Astrocyte (in vitro differentiated cells and primary cell): ENCODE measurements around the gene KATNA1. TPM values are rescaled to one million over a fixed set of nuclear protein-coding genes. Genes with fewer than 3 reads are reported as not detected.
A peak's percentile ranks its signal among the peaks of the same experiment; 100 is the strongest.

ENCODE experiments used
- DNase-seq: peaks from one replicate; pipeline ENCODE4 v3.0.0-alpha.2; 2010; ENCODE audit warnings: low read depth
- FAIRE-seq: peaks from 2 replicates; lab custom pipeline; 2011; peaks lifted over from hg19 to GRCh38; lab: Jason Lieb, UNC
- H2AFZ ChIP-seq: 2 replicates; pipeline ENCODE4 v1.6.0; 2012; ENCODE audit warnings: low read depth, low read length, inconsistent platforms
- H3K27ac ChIP-seq: 2 replicates; pipeline ENCODE4 v1.5.1; 2011; ENCODE audit warnings: low read depth, low read length, inconsistent platforms
- H3K27me3 ChIP-seq: 2 replicates; pipeline ENCODE4 v1.6.0; 2011; ENCODE audit warnings: low read length, inconsistent platforms; ENCODE audit not compliant: insufficient read depth
- H3K36me3 ChIP-seq: 2 replicates; pipeline ENCODE4 v1.5.1; 2011; ENCODE audit warnings: low read length, inconsistent platforms; ENCODE audit not compliant: insufficient read depth
- H3K4me1 ChIP-seq: 2 replicates; pipeline ENCODE4 v1.5.1; 2011; ENCODE audit warnings: low read length, inconsistent platforms; ENCODE audit not compliant: insufficient read depth
- H3K4me2 ChIP-seq: 2 replicates; pipeline ENCODE4 v1.6.0; 2012; ENCODE audit warnings: low read length, inconsistent platforms
- H3K4me3 ChIP-seq: 2 replicates; pipeline ENCODE4 v1.5.1; 2011; ENCODE audit warnings: low read depth, mild to moderate bottlenecking, low read length, inconsistent platforms; ENCODE audit not compliant: insufficient read depth
- H3K79me2 ChIP-seq: 2 replicates; pipeline ENCODE4 v1.6.0; 2012; ENCODE audit warnings: mild to moderate bottlenecking, low read length, inconsistent platforms; ENCODE audit not compliant: insufficient read depth
- H3K9ac ChIP-seq: 2 replicates; pipeline ENCODE4 v1.6.0; 2012; ENCODE audit warnings: mild to moderate bottlenecking, low read length, inconsistent platforms
- H3K9me3 ChIP-seq: 2 replicates; pipeline ENCODE4 v1.5.1; 2012; ENCODE audit warnings: low read depth, mild to moderate bottlenecking, low read length, inconsistent platforms; ENCODE audit not compliant: insufficient read depth
- H4K20me1 ChIP-seq: 2 replicates; pipeline ENCODE4 v1.6.0; 2012; ENCODE audit warnings: low read length, inconsistent platforms; ENCODE audit not compliant: insufficient read depth
- H3K27ac Mint-ChIP-seq: one replicate; pipeline ENCODE4 v1.8.0; 2021; ENCODE audit warnings: mild to moderate bottlenecking, mixed read lengths; ENCODE audit not compliant: unreplicated experiment
- H3K27me3 Mint-ChIP-seq: one replicate; pipeline ENCODE4 v1.8.0; 2021; ENCODE audit warnings: low read depth, mixed read lengths; ENCODE audit not compliant: unreplicated experiment
- H3K36me3 Mint-ChIP-seq: one replicate; pipeline ENCODE4 v1.8.0; 2021; ENCODE audit warnings: low read depth, mixed read lengths; ENCODE audit not compliant: unreplicated experiment
- H3K4me1 Mint-ChIP-seq: one replicate; pipeline ENCODE4 v1.8.0; 2021; ENCODE audit warnings: low read depth, mixed read lengths; ENCODE audit not compliant: unreplicated experiment
- H3K4me3 Mint-ChIP-seq: one replicate; pipeline ENCODE4 v1.8.0; 2021; ENCODE audit warnings: mild to moderate bottlenecking, moderate library complexity, mixed read lengths; ENCODE audit not compliant: unreplicated experiment
- H3K9me3 Mint-ChIP-seq: one replicate; pipeline ENCODE4 v1.8.0; 2021; ENCODE audit warnings: mild to moderate bottlenecking, mixed read lengths; ENCODE audit not compliant: unreplicated experiment
- CTCF ChIP-seq: IDR thresholded peaks from 2 replicates; pipeline ENCODE4 v1.5.1; 2011; ENCODE audit warnings: low read depth, mild to moderate bottlenecking, inconsistent platforms, low read length, moderate library complexity; ENCODE audit not compliant: insufficient read depth
- EZH2 ChIP-seq: IDR thresholded peaks from 2 replicates; pipeline ENCODE4 v1.6.1; 2012; ENCODE audit warnings: mild to moderate bottlenecking, low read length, inconsistent platforms; ENCODE audit not compliant: insufficient read depth
- total RNA-seq: library from RNA; stranded (reverse); gene quantifications from 2 replicates; pipeline ENCODE4 v1.2.1, GENCODE V29; 2021

Gene KATNA1
- total RNA-seq, 1 donor from 2014 or later = 14.3 TPM

GRCh38 chr6:149642829-149643580 lies 5.5 kb downstream of the KATNA1 start:
- Histone ChIP-seq H3K36me3 (no peaks in the 10 kb centered on the region), H3K4me2 (no peak overlapping the region), H3K4me1 (peaks cover 5% of the 10 kb centered on the region), H3K79me2 (peaks cover 56% of the 10 kb centered on the region), H4K20me1 (peaks cover 21% of the 10 kb centered on the region), H3K27ac (no peak overlapping the region), H3K9ac (no peak overlapping the region), H3K27me3 (no peaks in the 10 kb centered on the region), H2AFZ (no peak overlapping the region), H3K4me3 (no peak overlapping the region), H3K9me3 (no peaks in the 10 kb centered on the region)
- Mint-ChIP-seq H3K27me3 (no peaks in the 10 kb centered on the region), H3K27ac (no peak overlapping the region), H3K4me1 (peaks cover 2% of the 10 kb centered on the region), H3K4me3 (no peak overlapping the region), H3K9me3 (no peaks in the 10 kb centered on the region), H3K36me3 (peaks cover 2% of the 10 kb centered on the region)
- no peak for TF ChIP-seq CTCF
- TF ChIP-seq EZH2 = no peak
- no peak for FAIRE-seq
- DNase-seq = peak; percentile 22

- H3K4me2 ChIP-seq = no peak overlapping the region
- no peak overlapping the region for H2AFZ ChIP-seq
- no peaks in the 10 kb centered on the region for H3K4me1 Mint-ChIP-seq
- no peak for TF ChIP-seq EZH2
- TF ChIP-seq CTCF = no peak
- no peaks in the 10 kb centered on the region for H3K36me3 ChIP-seq
- H3K9me3 Mint-ChIP-seq = no peaks in the 10 kb centered on the region
- no peak for DNase-seq
- no peaks in the 10 kb centered on the region for H3K27me3 Mint-ChIP-seq
- H3K79me2 ChIP-seq = peaks cover 3% of the 10 kb centered on the region
- H3K9ac ChIP-seq = no peak overlapping the region
- no peak overlapping the region for H3K27ac Mint-ChIP-seq
- no peak for FAIRE-seq
- no peaks in the 10 kb centered on the region for H3K36me3 Mint-ChIP-seq
- no peaks in the 10 kb centered on the region for H4K20me1 ChIP-seq
- H3K4me1 ChIP-seq = no peaks in the 10 kb centered on the region
- no peak overlapping the region for H3K27ac ChIP-seq
- no peak overlapping the region for H3K4me3 ChIP-seq
- no peaks in the 10 kb centered on the region for H3K27me3 ChIP-seq
- H3K9me3 ChIP-seq = no peaks in the 10 kb centered on the region
- no peak overlapping the region for H3K4me3 Mint-ChIP-seq
These were observed 12.4 kb downstream of the KATNA1 start for GRCh38 chr6:149636124-149636523.

GRCh38 chr6:149634315-149634714 lies 14.2 kb downstream of the KATNA1 start:
- no peak for FAIRE-seq
- no peak overlapping the region for H3K4me2 ChIP-seq
- H2AFZ ChIP-seq = no peak overlapping the region
- H3K36me3 ChIP-seq = no peaks in the 10 kb centered on the region
- no peak overlapping the region for H3K4me3 Mint-ChIP-seq
- H3K9me3 Mint-ChIP-seq = no peaks in the 10 kb centered on the region
- H3K9ac ChIP-seq = no peak overlapping the region
- H3K36me3 Mint-ChIP-seq = no peaks in the 10 kb centered on the region
- no peaks in the 10 kb centered on the region for H4K20me1 ChIP-seq
- H3K4me1 ChIP-seq = no peaks in the 10 kb centered on the region
- no peak overlapping the region for H3K27ac Mint-ChIP-seq
- H3K27ac ChIP-seq = no peak overlapping the region
- DNase-seq = no peak
- no peaks in the 10 kb centered on the region for H3K27me3 Mint-ChIP-seq
- no peaks in the 10 kb centered on the region for H3K9me3 ChIP-seq
- no peak overlapping the region for H3K4me3 ChIP-seq
- no peaks in the 10 kb centered on the region for H3K79me2 ChIP-seq
- H3K27me3 ChIP-seq = no peaks in the 10 kb centered on the region
- H3K4me1 Mint-ChIP-seq = no peaks in the 10 kb centered on the region
- TF ChIP-seq EZH2 = no peak
- TF ChIP-seq CTCF = no peak
